HL-60 (cell line): ENCODE data around the gene STK32B.

Source experiments
- CTCF ChIP-seq: IDR thresholded peaks from one replicate; pipeline ENCODE4 v1.5.1; 2011; ENCODE audit warnings: low read length, control low read depth, inconsistent platforms; ENCODE audit not compliant: insufficient read depth
- GABPA ChIP-seq: IDR thresholded peaks from 2 replicates; pipeline ENCODE4 v1.6.1; 2012; ENCODE audit warnings: low read depth
- REST ChIP-seq: IDR thresholded peaks from 2 replicates; pipeline ENCODE4 v1.6.1; 2012; ENCODE audit warnings: low read depth; ENCODE audit not compliant: insufficient replicate concordance
- SPI1 ChIP-seq: IDR thresholded peaks from 2 replicates; pipeline ENCODE4 v1.6.1; 2012; ENCODE audit warnings: low read depth, mild to moderate bottlenecking, borderline replicate concordance

- no peak for TF ChIP-seq GABPA
- TF ChIP-seq CTCF = no peak
- TF ChIP-seq REST = no peak
- TF ChIP-seq SPI1 = no peak
Observed at GRCh38 chr4:5368426-5368825, 317.1 kb downstream of the STK32B start.
